Posterior cingulate gyrus (tissue), 11 donors: ENCODE data around the gene TMEM214.
A peak's percentile ranks its signal among the peaks of the same experiment; 100 is the strongest.
"Not testable (repeated sequence)": the region's sequence is repeated elsewhere in the genome, so short reads cannot be mapped to it uniquely, and the experiment has no call there.

Experiments
- DNase-seq, 10 donors: peaks; one replicate each; pipeline versions ENCODE4 v3.0.0 to v3.0.0-alpha.2; 2020 to 2021; ENCODE audit warnings: mixed read lengths in 3 of 10
- intact Hi-C: fragments of 100-400 bp; cut with DNase I; formaldehyde crosslinking; loops from one replicate; pipeline ENCODE4 v1.15.1; 2023

TMEM214 gene

DNA sequence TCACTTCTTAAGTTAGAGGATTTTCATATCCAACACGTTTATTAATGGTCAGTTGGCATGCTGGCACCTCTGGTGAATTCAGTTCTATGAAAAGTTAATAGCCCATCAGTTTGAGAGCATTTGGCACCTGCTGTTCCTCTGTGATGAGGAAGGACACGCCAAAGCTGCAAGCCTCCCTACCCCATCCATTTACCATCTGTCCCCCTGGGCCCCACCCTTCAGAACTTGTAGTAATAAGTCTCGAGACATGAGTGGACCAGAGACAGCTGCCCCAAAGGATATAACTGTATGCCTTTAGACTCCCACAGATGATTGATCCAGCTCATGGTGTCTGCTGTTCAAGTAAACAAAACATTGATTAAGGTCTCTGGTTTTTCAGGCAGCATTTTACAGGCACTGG lies 32.4 kb downstream of the TMEM214 start:
- peak in 1 of 10 donors; percentile 7 for DNase-seq
- intact Hi-C loops = no loop called here

DNA sequence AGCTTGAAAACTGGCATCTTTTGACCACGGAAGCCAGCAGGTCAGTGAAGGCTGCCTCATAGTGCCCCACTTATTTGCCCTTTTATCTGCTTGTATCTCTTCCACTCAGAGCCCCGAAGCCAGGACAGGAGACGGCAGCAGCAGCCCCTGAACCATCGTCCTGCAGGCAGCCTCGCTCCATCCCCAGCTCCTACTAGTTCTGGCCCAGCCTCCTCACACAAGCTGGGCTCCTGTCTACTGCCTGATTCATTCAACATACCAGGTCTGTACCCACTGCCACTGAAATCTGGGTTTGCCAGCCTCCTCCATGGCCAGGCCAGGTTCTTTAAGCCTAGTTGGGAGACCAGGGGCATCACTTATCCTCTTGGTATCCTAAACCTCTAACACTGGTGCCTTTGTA lies 34.6 kb downstream of the TMEM214 start:
- intact Hi-C loops = no loop called here
- DNase-seq = peak in 1 of 10 donors; percentile 27

DNA sequence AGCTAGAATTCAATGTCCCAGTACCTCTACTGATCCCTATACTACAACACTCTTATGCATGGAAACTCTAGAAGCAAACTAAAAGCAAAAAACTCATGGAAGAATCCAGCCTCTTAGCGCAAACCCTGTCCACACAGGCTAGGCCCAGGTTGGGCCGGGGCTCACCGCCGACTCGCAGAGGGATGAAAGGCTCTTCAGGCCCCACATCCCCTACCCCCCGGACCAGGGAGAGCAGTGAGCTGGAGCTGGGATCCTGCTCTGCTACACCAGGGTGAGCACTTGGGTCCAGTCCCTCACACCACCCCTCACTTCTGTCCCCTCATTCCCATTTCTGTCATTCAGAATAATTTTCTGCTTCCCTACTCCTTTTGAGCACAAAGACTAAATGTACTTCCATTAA lies 36.7 kb downstream of the TMEM214 start:
- peak in 1 of 10 donors; percentile 33 for DNase-seq

DNA sequence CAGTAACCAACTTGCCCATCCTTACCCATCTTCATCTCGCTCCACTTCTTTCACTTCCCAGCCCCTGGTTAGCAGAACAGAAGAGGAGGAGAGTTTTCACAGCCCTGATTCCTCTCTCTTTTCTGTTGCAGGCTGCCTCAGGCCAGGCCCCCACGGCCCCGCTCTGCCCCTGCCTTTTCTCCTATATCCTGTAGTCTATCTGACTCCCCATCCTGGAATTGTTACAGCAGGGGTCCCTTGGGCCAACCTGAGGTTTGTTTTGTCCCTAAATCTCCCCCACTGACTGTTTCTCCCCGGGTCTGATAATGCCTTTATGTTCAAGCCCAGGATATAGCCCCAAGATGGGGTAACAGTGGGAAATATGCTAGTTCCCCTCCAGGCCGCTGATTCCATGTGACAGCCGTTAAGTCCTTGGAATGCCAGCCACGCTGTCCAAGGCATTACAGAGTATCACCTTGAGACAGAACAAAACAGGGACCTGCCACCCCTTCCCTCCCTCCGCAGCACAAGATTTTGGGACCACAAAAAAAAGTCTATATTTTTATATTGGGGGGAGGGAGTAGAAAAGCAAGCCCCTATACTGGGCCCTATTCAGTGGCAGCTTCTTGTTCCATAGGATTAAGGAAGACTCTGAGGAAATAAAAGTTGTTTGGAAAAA lies 37.3 kb downstream of the TMEM214 start:
- intact Hi-C loops = no loop called here

More for the DNA sequence above, 36.7 kb downstream of the TMEM214 start:
- intact Hi-C loops = no loop called here

DNA sequence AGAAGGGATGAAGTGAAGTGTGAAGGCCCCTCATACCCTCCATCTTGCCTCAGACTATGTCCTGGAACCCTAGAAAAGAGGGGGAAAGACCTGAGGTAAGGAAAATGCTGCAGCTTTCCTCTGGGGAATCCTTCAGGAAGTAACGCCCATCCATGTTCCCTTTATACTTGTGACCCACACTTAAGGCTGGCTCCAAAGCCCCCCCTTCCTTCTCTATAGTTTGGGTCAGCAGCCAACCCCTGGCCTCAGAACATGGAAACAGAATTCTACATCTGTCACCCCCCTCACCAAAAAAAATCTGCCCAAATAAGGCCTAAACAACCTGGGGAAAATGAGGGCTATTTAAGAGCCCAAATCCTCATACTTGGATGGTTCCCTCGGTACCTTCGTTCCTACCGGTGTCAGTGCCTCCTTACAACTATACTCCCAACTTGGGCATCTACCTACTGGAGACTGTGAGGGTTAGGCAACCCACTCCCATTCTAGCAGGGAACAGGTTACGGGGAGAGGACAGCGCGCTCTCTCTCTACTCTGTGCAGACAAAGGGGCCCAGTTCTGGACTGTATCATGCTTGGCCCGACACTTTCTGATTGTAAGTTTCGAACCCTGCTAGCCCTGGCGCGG lies 38.0 kb downstream of the TMEM214 start:
- peak in 1 of 10 donors; percentile 4 for DNase-seq

More for the DNA sequence above, 37.3 kb downstream of the TMEM214 start:
- DNase-seq = peak in 2 of 10 donors; percentile 26 to 54

DNA sequence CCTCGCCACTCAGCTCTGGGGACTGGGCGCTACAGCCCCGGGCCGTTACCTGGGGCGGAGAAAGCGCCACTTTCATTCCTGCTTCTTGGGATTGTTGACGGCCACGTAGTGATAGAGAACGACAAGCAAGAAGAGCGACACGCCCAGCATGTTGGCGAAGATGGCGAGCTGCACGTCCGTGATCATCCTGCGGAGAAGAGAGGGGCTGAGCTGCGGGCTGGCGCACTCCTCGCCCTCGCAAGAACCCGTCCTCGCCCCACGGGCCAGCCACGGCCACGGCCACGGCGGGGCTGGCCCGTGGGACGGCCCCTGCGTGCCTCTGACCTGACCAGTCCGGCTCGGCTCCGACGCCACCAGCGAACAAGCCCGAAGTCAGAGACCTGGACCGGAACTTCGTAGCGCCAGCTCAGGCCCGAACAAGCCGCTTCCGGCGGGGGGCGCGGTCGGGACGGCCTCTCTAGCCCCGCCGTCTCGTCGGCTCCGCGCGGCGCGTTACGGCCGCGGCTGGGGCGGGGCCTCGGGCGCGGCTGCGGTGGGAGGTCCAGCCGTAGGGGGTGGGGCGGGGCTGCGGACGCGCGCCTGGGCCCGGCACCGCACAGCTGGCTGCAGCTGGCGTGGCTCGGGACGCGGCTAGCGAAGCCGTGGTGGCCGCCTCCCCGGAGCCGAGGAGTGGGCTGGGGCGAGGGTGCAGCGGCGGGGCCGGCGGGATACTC lies 38.7 kb downstream of the TMEM214 start, which contains the start of gene OST4:
TSS of gene OST4 (minus strand) at position 378 of the 713 bp plus-strand sequence.
- peak; percentile 89 to 99 (median 95) for DNase-seq
- intact Hi-C loops = no loop called here

More for the DNA sequence above, 38.0 kb downstream of the TMEM214 start:
- intact Hi-C loops = no loop called here

DNA sequence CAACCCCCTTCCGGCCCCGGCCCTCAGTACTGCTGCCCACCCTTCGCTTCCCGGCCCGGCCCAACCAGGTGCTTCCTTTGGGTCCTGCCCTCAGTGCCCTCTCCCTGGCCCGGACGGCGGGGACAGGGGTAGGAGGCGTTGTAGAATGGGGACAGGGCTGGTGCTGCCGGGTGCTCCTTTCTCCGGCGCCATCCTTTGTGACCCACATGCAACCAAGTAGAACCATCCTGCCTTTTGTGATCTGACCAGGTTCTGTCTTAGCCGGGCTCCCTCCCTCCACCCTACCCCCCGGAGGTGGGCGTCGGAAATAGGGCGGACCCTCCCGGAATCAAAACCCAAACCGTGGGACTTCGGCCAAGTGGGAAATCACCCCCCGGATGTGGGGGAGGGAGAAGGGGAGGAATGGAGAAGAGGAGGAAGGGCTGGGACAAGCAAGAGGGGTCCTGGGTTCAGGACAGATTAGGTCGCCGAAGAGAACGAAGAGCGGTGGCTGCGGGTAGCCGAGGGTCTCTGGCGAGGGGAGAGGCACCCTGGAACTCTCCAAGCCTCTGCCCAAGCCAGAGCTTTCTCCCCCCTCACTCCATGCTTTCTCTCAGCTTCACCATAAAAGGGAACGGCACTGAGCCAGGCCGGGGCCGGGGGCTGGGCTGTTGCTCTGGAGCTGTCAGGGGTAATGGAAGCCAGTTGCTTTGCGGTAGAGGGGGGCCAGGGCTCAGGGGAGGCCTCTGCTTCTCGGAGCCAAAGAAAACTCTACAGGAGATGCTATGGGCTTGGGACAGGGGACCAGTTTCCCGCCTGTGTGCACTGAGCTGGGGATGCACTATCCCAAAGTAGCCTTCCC lies 39.4 kb downstream of the TMEM214 start:
- intact Hi-C loops = no loop called here
- DNase-seq = peak in 4 of 10 donors; percentile 33 to 90 (median 81)

DNA sequence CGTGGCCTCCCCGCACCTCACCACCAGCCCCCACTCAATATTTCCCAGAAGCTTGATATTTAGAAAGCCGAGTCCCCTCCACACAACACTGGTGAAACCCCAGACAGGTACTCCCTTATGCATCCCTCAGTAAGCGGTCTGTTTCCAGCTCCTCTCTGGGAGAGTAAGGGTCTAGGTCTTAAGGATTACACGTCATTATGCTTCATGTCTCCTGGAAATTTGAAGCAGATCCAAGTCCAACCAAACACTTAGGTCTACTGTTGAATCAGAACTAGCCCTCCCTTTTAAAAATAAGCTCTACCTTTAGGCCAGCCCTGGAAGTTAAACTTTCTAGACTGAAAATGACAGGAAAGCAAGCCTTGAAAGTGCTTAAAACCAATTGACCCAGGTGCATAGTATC lies 40.2 kb downstream of the TMEM214 start:
- DNase-seq = no peak
- intact Hi-C loops = no loop called here

DNA sequence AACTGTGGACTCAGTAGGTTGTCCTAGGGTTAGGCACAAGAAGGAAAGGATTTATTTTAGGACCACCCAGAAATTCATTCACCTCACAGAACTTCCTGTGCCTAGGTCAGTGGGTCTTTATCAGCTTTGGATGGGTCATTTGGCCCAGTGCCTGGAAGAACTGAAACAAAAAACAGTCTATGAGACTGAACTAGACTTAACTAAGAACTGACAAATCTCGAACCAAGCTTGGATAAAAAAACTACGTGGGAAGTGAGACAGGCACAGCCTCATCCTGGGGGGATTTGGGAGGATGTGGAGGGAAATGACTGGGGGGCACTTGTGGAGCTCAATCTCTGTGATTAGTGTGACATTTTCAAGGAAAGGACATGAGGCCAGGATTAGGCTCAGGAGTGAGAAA lies 41.0 kb downstream of the TMEM214 start:
- intact Hi-C loops = no loop called here
- DNase-seq = no peak

DNA sequence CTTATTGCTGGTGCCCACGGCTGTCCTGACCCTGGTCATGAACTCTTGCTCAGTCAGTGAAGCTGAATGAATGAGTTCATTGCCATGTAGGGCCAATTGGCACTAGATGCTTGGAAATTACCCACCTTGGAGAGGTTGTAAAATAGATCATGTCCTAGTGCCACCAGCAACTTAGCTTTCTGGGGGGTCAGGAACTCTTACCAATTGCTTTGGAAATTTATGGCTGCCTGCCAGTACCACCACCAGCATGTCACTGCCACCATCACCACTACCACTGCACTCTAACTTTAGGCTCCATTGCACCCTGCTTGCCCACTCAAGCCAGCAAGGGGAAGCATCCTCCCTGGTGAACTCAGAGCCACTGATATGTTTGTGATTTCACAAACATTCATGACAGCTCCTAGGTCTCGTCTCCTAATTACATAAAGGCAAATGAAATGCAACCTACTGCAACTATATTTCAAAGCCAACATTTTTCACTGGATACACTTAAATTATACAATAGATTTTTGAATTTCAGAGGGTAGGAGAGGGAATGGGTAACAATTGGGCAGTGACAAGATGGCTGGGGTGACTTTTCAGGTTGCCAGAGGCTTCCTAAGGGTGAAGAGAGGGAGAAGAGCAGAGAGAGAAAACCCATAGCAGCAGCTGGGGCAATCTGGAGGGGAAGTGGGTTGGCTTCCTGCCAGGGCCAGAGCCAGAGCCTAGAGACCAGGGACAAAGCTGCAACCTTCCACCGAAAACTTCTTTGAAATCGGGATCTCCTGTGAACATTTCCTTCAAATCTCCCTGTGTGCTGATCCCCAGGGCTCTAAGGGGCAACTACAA lies 42.2 kb downstream of the TMEM214 start:
- DNase-seq = peak in 2 of 10 donors; percentile 44 to 66
- intact Hi-C loops = no loop called here

DNA sequence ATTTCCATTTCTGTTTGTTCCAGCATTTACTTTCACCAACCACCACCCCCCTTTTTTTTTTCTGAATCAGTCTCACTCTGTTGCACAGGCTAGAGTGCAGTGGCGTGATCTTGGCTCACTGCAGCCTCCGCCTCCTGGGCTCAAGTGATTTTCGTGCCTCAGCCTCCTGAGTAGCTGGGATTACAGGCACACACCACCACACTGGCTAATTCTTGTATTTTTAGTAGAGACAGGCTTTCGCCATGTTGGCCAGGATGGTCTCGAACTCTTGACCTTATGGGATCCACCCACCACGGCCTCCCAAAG lies 42.8 kb downstream of the TMEM214 start:
- intact Hi-C loops = not testable (repeated sequence)
- peak in 1 of 10 donors; percentile 27 for DNase-seq

DNA sequence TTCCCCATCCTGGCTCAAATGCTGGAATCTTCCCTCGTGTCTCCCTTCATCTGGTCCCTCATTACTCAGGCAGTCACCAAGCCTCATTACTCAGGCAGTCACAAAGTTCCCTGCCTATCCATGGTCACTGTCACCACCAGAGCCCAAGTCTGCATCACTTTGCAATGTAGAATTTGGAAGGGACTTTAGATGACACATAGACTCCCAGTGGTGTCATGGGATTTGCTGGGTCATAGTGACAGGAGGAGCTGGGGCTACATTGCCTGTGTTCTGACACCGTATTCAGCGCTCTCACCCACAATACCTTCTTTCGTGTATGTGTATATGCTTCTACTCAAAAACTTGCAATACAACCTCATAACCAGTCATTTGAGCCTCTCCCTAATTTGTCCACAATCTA lies 43.6 kb downstream of the TMEM214 start:
- intact Hi-C loops = no loop called here
- peak in 1 of 10 donors; percentile 7 for DNase-seq

DNA sequence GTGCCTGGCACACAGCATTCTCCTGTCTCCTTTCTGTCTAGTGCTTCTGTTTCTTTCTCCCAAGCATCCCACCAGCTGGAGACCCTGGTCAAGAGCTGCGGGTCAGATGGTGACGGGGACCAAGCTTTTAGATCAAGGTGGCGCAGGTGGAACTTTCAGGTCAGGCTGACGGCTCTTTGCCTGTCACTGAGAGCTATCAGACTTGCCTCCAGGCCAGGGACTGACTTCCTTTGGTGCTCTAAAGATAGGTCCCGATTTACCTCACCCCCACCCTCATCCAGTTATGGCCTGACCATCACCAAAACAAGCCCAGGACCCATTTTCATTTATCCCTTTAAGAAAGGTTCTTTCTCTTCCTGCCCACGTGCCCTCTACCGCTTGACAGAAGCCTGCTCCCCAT lies 44.5 kb downstream of the TMEM214 start:
- intact Hi-C loops = no loop called here

DNA sequence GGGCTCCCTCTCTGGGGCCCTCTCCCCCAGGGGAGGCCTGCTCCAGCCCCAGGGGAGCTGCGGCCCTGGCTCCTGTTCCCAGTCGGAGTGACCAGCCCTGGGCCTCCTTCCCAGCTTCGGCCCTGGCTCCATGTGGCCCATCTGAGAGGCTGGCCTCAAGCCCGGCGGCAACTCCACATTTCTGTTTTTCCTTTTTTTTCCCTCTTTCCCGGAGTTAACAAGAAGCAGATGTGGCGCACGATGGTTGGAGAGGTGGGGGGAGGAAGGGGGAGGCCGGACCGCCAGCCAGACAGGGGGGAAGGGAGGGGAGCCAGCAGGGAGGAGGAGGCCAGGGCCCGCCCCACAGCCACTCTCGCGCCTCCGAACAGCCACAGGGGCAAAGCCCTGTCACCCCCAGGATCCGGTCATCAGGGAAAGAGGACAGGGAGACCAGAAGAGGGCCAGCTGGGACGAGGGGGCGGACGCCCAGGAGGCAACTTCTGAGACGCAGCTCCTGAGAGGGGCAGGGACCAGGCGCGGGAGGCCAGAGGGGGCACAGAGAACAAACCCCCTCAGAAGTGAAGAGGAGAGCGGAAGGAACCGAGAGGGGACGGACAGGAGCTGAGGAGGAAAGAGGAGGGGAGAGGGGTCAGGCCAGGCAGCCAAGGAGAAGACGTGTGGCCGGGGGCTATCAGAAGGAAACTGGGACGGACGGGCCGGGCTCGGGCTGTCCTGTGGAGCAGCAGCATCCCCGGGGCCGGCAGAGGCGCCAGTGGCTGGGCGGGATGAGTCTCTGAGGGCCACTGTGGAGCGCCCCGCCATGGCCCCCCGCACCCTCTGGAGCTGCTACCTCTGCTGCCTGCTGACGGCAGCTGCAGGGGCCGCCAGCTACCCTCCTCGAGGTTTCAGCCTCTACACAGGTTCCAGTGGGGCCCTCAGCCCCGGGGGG lies 45.8 kb downstream of the TMEM214 start, which contains the start of gene EMILIN1:
TSS of gene EMILIN1 (plus strand) at position 349 of the 928 bp plus-strand sequence. CDS start at position 800, 451 bp downstream.
- intact Hi-C loops = no loop called here
- peak in 9 of 10 donors; percentile 33 to 92 (median 50) for DNase-seq

More for the DNA sequence above, 44.5 kb downstream of the TMEM214 start:
- peak in 2 of 10 donors; percentile 23 to 52 for DNase-seq

DNA sequence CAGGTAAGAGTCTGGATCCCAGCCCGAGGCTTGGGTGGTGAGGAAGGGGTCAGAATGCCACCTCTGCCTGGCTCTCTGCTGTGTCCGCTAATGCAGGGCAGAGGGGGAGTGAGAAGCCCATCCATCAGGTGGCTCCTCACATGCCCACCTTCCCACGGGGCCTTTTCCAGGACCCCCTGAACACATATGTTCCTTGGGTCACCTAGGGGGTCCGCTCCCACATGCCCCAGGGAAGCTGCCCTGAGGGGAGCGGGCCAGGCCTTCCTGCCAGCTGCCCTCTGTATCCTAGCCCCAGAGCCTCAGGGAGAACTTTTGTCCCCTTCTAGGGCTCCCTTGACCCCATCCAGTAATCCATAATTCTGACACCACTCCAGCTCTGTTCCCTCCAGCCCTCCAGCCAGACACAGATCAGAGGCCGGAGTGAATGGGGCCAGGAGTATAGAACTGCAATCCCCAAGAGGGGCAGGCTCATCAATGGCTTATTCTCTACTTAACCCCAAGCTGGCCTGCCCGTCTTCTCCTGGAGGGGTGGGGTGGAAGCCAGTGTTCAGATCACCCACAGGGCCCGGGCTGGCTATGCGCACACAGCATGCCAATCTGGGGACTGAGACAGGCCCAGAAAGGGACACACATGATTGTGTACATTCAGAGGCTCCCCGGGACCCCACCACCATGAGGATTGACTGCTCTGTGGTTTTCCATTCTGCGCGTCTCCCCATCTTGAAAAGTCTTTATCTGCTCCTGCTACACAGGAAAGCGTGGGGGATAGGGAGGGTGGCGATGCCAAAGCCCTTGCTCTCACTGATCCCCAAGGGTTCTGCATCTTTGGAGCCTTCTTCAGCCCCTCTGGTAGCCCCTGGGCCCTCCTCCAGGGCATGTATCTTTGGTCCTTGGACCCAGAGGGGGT lies 46.7 kb downstream of the TMEM214 start:
- intact Hi-C loops = no loop called here
- DNase-seq = peak in 1 of 10 donors; percentile 80

DNA sequence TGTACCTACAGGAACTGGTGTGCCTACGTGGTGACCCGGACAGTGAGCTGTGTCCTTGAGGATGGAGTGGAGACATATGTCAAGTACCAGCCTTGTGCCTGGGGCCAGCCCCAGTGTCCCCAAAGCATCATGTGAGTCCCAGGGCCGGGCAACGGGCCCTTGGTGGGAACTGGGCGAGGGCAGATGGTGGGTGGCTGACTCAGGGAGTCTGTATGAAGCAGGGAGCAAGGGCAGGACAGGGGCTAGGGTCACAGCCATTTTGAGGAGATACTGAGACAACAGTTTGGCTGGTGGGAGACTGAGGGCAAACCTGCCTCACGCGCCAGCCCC lies 47.3 kb downstream of the TMEM214 start:
- DNase-seq = peak in 2 of 10 donors; percentile 67 to 70
- intact Hi-C loops = no loop called here

DNA sequence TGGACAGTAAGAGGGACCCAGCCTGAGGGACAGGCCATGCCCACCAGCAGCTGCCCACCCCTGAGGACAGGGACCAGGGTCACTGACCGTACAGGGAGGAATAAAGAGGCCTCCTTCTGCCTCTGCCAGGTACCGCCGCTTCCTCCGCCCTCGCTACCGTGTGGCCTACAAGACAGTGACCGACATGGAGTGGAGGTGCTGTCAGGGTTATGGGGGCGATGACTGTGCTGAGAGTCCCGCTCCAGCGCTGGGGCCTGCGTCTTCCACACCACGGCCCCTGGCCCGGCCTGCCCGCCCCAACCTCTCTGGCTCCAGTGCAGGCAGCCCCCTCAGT lies 47.8 kb downstream of the TMEM214 start:
- peak in 2 of 10 donors; percentile 64 to 74 for DNase-seq
- intact Hi-C loops = no loop called here
